Umbilical cord (tissue), 2 donors: Measurements from ENCODE around the gene ECSCR. TPM values are rescaled to one million over a fixed set of nuclear protein-coding genes. Genes with fewer than 3 reads are reported as not detected.
A peak's percentile ranks its signal among the peaks of the same experiment; 100 is the strongest.
"Not testable (repeated sequence)": the region's sequence is repeated elsewhere in the genome, so short reads cannot be mapped to it uniquely, and the experiment has no call there.

Experiments
- DNase-seq: peaks from one replicate; pipeline ENCODE4 v3.0.0-alpha.2; 2015; ENCODE audit warnings: low spot score
- total RNA-seq: library from RNA; depleted of rRNA; stranded (reverse); fragments of >200 nt; gene quantifications from one replicate; pipeline ENCODE4 v1.2.3, GENCODE V29; 2014; ENCODE audit warnings: low replicate concordance; ENCODE audit not compliant: insufficient read depth

The ECSCR gene, protein sequence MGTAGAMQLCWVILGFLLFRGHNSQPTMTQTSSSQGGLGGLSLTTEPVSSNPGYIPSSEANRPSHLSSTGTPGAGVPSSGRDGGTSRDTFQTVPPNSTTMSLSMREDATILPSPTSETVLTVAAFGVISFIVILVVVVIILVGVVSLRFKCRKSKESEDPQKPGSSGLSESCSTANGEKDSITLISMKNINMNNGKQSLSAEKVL
- total RNA-seq, result not detected

DNA sequence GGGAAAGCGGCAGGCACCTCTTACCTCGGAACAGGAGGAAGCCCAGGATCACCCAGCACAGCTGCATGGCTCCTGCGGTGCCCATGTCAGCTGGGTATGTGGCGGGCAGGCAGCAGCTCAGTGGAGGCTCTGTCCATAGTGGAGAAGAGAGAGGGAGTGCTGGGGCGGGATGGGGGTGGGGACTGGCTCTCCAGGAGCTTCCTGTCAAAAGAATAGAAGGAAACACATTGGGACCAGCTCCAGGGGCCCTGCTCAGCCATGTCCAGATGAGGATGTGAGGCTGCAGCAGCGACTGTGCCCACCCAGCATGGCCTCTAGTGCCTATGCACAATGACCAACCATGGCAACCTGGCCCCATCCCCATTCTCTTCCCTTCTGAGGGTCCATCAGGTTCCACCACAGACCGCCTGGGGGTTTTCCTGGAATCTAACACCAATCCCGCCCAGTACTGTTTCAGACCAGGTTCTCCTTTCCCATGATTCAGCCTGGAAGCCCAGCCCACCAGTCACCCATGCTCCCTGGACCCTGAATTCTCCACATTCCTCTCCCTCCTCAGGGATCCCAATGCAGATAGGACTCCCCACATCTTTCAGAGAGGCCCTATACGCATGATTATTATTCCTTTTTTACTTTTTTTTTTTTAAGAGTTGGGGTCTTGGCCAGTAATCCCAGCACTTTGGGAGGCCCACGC lies at the start of gene ECSCR:
ECSCR (minus strand) TSS at position 158 of the 691 bp plus-strand sequence; CDS start at position 85, 73 bp downstream.
- peak; percentile 46 for DNase-seq

DNA sequence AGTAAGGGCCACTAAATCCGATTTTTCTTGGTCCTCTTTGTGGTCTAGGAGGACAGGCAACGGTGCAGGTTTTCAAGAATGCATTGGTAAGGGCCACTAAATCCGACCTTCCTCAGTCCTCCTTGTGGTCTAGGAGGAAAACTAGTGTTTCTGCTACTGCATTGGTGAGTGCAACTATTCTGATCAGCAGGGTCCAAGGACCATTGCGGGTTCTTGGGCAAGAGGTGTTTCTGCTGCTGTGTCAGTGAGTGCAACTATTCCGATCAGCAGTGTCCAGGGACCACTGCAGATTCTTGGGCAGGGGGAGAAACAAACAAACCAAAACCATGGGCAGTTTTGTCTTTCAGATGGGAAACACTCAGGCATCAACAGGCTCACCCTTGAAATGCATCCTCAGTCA lies 42.2 kb upstream of the ECSCR start:
- not testable (repeated sequence) for DNase-seq

DNA sequence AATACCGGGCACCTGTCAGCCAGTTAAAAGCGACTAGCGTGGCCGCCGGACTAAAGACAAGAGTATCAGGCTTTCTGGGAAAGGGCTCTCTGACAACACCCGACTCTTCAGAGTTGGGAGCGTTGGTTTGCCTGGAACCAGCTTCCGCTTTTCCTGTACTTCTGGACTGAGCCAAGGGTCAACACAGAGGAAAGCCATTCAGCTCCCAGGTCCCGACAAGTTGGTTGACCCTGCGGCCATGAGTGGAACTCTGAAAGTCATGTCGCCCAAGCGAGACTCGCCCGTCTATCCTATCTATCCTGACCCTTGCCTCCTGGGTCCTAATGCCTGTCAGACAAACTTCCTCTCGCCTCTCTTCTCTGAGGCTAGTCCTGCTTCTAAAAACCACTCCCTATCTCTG lies 41.3 kb upstream of the ECSCR start:
- DNase-seq, result not testable (repeated sequence)

- not testable (repeated sequence) for DNase-seq
Measured at GRCh38 chr5:139503036-139503817, 40.7 kb upstream of the ECSCR start.

- no peak for DNase-seq
Measured at GRCh38 chr5:139501381-139501780, 38.8 kb upstream of the ECSCR start.

- no peak for DNase-seq
Measured at GRCh38 chr5:139495638-139496435, 33.3 kb upstream of the ECSCR start.

GRCh38 chr5:139494832-139495231 lies 32.3 kb upstream of the ECSCR start:
- peak; percentile 39 for DNase-seq

DNA sequence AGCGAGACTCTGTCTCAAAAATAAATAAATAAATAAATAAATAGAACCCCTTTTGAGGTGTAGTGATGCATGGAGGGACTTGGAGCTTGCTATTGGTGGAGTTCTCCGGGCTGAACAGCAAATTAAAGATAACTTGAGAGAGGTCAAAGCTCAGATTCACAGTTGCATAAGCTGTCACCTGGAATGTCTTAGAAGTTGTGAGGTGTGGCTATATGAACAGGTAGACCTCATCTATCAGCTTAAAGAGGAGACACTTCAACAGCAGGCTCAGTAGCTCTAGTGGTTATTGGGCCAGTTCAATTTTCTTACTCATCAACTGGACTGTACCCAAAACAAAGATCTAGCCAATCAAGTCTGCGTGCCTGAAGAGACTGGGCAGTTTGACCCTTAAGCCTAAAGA lies 31.7 kb upstream of the ECSCR start:
- no peak for DNase-seq

DNA sequence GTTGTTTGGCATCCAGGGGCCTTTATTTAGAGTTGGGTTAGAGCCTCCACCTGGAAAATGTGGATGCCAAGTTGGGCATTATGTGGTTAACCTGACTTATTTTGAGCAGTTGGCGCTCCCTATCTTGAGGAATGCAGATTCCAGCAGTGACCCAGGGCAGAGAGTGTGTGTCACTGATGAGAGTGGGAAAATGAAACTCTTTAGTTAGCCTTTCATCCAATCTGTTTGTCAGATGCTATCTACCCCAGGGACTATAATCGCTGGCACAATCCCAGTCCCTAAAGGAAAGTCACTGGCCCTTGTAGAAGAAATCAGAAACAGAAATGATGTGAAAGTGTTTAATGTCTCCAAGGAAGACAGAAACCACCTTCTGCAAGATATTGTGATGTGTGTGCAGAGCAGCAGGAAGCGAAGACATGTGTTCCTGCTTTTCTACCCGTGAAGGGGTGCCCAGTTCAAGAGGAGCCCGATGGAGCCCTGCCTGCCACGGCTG lies 30.2 kb upstream of the ECSCR start:
- DNase-seq, result peak; percentile 52

GRCh38 chr5:139488260-139488659 lies 25.7 kb upstream of the ECSCR start:
- DNase-seq, result peak; percentile 51

DNA sequence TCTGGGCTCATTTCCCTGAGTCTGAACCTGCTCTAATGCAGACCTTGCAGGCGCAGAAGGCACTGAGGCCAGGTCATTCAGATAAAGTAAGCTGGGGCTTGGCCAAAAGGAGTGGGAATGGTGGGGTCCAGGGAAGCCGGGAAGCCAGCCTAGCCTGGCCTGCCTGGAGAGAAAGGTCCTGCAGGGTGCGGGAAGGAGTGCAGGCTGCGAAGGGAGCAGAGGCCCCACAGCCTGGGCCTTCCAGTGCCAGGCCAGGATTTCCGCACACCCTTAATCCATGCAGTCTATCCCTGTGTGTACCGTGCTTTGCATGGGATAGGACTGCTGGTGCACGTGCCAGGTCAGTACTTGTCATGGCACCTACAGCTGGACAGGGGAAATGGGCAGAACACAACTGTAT lies 23.7 kb upstream of the ECSCR start:
- no peak for DNase-seq

DNA sequence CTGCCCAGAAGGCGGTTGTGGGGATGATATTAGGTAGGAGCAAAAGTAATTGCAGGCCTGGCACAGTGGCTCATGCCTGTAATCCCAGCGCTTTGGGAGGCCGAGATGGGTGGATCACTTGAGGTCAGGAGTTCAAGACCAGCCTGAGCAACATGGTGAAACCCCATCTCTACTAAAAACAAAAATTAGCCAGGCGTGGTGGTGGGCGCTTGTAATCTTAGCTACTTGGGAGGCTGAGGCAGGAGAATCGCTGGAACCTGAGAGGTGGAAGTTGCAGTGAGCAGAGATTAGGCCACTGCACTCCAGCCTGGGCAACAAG lies 20.3 kb upstream of the ECSCR start:
- DNase-seq, result not testable (repeated sequence)

DNA sequence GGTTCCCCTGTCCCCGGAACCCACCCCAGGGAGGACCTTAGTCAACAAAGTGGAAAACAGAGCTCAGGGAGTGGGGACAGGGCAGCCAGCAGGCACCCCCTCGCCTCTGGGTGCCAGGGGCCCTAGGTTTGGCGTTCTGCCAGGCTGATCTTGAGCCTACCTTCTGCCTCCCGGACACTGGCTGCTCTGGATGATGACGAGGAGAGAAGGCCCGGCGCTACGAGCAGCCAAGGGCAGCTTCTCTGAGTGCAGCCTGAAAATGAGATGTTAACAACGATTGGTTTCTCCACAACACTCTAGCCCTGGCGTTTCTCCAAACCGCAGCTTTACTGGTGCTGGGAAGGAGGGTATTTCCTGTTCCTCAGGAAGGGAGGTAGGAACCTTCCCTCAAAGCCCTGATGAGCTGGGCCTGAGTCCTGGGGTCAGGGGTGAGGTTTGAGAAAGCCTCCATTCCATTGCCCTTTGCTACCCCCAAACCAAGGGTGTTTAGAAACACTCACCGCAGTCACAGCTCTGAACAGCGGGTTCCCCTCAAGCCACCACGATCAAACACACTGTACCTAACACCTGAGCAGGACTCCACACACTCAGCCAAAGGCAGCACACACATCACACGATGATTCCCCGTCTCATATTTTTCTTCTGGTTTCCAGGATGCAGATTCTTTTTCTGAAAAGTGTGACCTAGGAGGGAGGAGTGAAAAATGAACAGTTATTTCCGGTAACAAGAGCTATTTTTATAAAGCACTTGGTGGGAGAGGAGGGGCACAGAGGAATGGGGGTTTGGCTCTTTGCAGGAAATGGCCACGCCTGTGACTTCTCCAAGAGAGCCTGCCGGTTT lies 19.7 kb upstream of the ECSCR start, which contains the start of gene STING1:
STING1 (minus strand) TSS at position 709 of the 840 bp plus-strand sequence. CDS start 1,054 bp downstream, outside the sequence.
- peak; percentile 96 for DNase-seq

DNA sequence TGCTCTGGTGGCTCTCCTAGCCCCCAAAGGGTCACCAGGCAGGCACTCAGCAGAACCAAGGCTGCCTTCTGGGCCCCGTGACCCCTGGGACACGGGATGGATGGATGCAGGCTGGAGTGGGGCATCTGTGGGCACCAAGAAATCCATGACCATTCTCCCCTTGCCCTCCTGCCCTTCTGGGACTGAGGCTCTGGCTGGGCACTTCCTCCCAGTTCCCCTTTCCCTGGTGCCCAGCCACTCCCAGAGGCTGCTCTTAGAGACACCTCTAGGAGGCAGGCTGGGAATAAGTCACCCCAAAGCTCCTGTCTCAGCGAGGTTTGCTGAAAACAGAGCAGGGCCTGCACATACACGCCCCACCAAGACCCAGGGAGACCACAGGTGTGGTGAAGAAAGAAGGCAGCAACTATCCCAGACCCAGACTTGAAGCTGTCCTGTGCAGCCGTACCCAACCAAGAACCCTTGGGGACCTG lies 19.1 kb upstream of the ECSCR start:
- no peak for DNase-seq

GRCh38 chr5:139481122-139481533 lies 18.6 kb upstream of the ECSCR start:
- peak; percentile 76 for DNase-seq

DNA sequence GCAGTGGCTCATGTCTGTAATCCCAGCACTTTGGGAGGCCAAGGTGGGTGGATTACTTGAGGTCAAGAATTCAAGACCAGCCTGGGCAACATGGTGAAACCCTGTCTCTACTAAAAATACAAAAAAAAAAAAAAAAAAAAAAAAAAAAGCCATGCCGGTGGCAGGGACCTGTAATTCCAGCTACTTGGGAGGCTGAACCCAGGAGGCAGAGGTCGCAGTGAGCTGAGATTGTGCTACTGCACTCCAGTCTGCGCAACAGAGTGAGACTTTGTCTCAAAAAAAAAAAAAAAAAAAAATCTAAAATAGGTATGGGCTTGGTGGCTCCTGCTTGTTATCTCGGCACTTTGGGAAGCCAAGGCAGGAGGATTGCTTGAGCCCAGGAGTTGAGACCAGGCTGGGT lies 17.2 kb upstream of the ECSCR start:
- not testable (repeated sequence) for DNase-seq

DNA sequence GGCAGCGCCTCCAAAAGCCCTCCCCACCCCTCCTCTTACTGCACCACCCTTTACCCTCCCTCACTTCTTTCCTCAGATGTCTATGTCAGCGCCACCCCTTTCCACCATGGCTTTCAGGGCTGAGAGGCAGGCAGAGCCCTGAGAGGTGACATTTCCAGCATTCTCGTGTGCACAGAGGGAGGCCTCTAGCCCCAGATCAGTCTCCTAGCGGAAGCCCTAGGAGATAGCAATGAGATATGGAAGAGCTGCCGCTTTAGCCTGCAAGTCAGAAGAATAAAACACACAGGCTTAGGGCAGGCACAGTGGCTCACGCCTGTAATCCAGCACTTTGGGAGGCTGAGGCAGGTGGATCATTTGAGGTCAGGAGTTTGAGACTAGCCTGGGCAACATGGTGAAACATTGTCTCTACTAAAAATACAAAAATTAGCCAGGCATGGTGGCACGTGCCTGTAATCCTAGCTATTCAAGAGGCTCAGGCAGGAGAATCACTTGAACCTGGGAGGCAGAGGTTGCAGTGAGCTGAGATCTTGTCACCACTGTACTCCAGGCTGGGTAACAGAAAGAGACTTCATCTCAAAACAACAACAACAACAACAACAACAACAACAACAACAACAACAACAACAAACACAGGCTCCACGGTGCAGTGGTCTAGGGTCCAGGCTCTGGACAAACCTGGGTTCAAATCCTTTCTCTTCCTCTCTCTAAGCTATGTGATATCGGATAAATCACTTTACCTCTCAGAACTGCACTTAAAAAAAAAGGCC lies 16.3 kb upstream of the ECSCR start:
- not testable (repeated sequence) for DNase-seq

DNA sequence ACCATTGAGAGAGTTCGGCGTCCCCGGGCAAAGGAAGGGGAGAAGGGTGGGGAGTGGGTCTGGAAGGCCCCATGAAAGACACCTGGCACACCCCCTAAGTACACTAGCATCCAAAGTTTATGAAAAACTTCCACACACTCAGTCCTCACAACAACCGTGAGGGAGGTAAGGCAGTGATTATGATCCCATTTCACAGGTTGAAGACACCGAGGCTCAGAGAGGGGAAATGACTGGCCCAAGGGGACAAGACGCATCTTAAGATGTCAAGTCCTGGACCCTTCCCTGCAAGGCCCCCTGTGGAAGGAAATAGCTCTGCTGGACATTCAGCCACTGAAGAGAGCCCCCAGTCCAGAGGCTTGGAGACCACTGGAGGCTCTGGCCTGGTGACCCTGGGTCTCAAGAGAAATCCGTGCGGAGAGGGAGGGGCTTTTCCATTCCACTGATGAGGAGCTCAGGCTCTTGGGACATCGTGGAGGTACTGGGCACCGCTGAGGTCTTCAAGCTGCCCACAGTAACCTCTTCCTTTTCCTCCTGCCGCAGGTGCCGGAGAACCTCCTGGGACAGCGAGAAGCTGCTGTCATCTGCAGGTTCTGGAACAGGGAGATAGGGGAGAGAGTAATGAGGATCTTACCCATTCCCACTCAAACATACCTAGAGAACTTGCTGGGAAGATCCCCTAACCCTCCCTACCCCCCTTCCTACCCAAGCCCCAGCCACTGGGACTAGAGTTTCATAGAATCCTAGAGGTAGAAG lies 13.5 kb upstream of the ECSCR start:
- DNase-seq, result no peak
